Trophoblast cell (in vitro differentiated cells and primary cell): ENCODE results near the gene CGB2.
"Not testable (repeated sequence)": the region's sequence is repeated elsewhere in the genome, so short reads cannot be mapped to it uniquely, and the experiment has no call there.

Experiments used
- DNase-seq, 2 donors: peaks; one replicate each; pipeline ENCODE4 v3.0.0-alpha.2; 2016
- H2AFZ ChIP-seq: 2 replicates; pipeline ENCODE4 v1.6.1; 2013; ENCODE audit warnings: low read length, moderate library complexity, mild to moderate bottlenecking; ENCODE audit not compliant: insufficient read depth, poor library complexity
- H2AK5ac ChIP-seq: 2 replicates; pipeline ENCODE4 v1.6.1; 2013; ENCODE audit warnings: mild to moderate bottlenecking, low read length
- H2BK120ac ChIP-seq: 2 replicates; pipeline ENCODE4 v1.6.1; 2013; ENCODE audit warnings: low read length, mild to moderate bottlenecking, moderate library complexity; ENCODE audit not compliant: insufficient read depth, poor library complexity
- H2BK12ac ChIP-seq: 2 replicates; pipeline ENCODE4 v1.6.1; 2013; ENCODE audit warnings: mild to moderate bottlenecking, low read length, moderate library complexity
- H2BK5ac ChIP-seq: 2 replicates; pipeline ENCODE4 v1.6.1; 2013; ENCODE audit warnings: low read length, low read depth, moderate library complexity, mild to moderate bottlenecking; ENCODE audit not compliant: poor library complexity
- H3K14ac ChIP-seq: 2 replicates; pipeline ENCODE4 v1.6.1; 2013; ENCODE audit warnings: mild to moderate bottlenecking, low read length
- H3K18ac ChIP-seq: 2 replicates; pipeline ENCODE4 v1.6.1; 2013; ENCODE audit warnings: mild to moderate bottlenecking, low read length
- H3K23ac ChIP-seq: 2 replicates; pipeline ENCODE4 v1.6.1; 2013; ENCODE audit warnings: low read length
- H3K27ac ChIP-seq: 2 replicates; pipeline ENCODE4 v1.5.1; 2013; ENCODE audit warnings: low read depth, mild to moderate bottlenecking, inconsistent platforms, low read length, moderate library complexity
- H3K27me3 ChIP-seq: 2 replicates; pipeline ENCODE4 v1.6.1; 2013; ENCODE audit warnings: inconsistent platforms, mild to moderate bottlenecking, low read length, moderate library complexity; ENCODE audit not compliant: insufficient read depth
- H3K36me3 ChIP-seq, 2 experiments: 1 replicate in 1 of 2; 2 replicates in 1 of 2; pipeline ENCODE4 v1.6.1; 2013; ENCODE audit warnings: low read length in 2 of 2, mild to moderate bottlenecking in 2 of 2, moderate library complexity in 1 of 2; ENCODE audit not compliant: insufficient read depth in 2 of 2, control insufficient read depth in 1 of 2
- H3K4ac ChIP-seq: 2 replicates; pipeline ENCODE4 v1.6.1; 2013; ENCODE audit warnings: low read depth, mild to moderate bottlenecking, low read length, moderate library complexity
- H3K4me1 ChIP-seq, 2 experiments: 1 replicate in 1 of 2; 2 replicates in 1 of 2; pipeline ENCODE4 v1.6.1; 2013; ENCODE audit warnings: low read length in 2 of 2, mild to moderate bottlenecking in 2 of 2, moderate library complexity in 1 of 2; ENCODE audit not compliant: insufficient read depth in 2 of 2, control insufficient read depth in 1 of 2
- H3K4me2 ChIP-seq: 2 replicates; pipeline ENCODE4 v1.6.1; 2013; ENCODE audit warnings: inconsistent platforms, mild to moderate bottlenecking, low read length, moderate library complexity
- H3K4me3 ChIP-seq: 2 replicates; pipeline ENCODE4 v1.5.1; 2013; ENCODE audit warnings: mild to moderate bottlenecking, low read depth, low read length, inconsistent platforms
- H3K79me1 ChIP-seq: one replicate; pipeline ENCODE4 v1.6.1; 2013; ENCODE audit warnings: low read length
- H3K79me2 ChIP-seq: 2 replicates; pipeline ENCODE4 v1.6.1; 2013; ENCODE audit warnings: low read length, mild to moderate bottlenecking; ENCODE audit not compliant: control insufficient read depth, insufficient read depth, poor library complexity
- H3K9ac ChIP-seq: 2 replicates; pipeline ENCODE4 v1.6.1; 2013; ENCODE audit warnings: mild to moderate bottlenecking, low read length
- H3K9me3 ChIP-seq: 2 replicates; pipeline ENCODE4 v1.6.1; 2013; ENCODE audit warnings: low read depth, mild to moderate bottlenecking, control low read depth, inconsistent platforms, low read length; ENCODE audit not compliant: insufficient read depth
- H4K12ac ChIP-seq: 2 replicates; pipeline ENCODE4 v1.6.1; 2013; ENCODE audit warnings: low read depth, mild to moderate bottlenecking, low read length, moderate library complexity
- H4K8ac ChIP-seq: 2 replicates; pipeline ENCODE4 v1.6.1; 2013; ENCODE audit warnings: low read depth, mild to moderate bottlenecking, low read length, moderate library complexity
- H4K91ac ChIP-seq: one replicate; pipeline ENCODE4 v1.6.1; 2013; ENCODE audit warnings: low read depth, mild to moderate bottlenecking, low read length, moderate library complexity
- WGBS: extraction: QIAGEN DNeasy Blood & Tissue Kit; methylation state at CpG from one replicate; pipeline ENCODE4 v1.1.7; 2013; ENCODE audit warnings: missing lambda C conversion rate; ENCODE audit not compliant: insufficient read length, insufficient coverage; ENCODE audit errors: extremely low coverage; 5-methylcytosine and 5-hydroxymethylcytosine counted together

Gene CGB2

GRCh38 chr19:49043548-49043947, 11.9 kb downstream of the CGB2 start, which contains the start of gene CGB5:
CGB5 (plus strand) TSS chr19:49043848; CDS start chr19:49044210, 362 bp downstream.
- not testable (repeated sequence) for H3K27ac ChIP-seq, H3K4me2 ChIP-seq, H3K36me3 ChIP-seq, H3K79me2 ChIP-seq, H3K9me3 ChIP-seq, H2BK12ac ChIP-seq, H3K4me3 ChIP-seq, H3K4me1 ChIP-seq, H4K12ac ChIP-seq, H2AK5ac ChIP-seq, H3K79me1 ChIP-seq, H3K14ac ChIP-seq, H3K9ac ChIP-seq, DNase-seq, H3K4ac ChIP-seq, H4K91ac ChIP-seq, H2BK120ac ChIP-seq, H3K27me3 ChIP-seq, H4K8ac ChIP-seq, H2AFZ ChIP-seq, H3K23ac ChIP-seq, H3K18ac ChIP-seq, H2BK5ac ChIP-seq
- no CpG with 5 or more reads among the region's 15 CpGs for WGBS

GRCh38 chr19:49049011-49049410, 17.3 kb downstream of the CGB2 start, which contains the start of gene CGB8:
CGB8 (minus strand) TSS chr19:49049111; CDS start chr19:49048739, 372 bp downstream.
- H3K4ac ChIP-seq, H3K14ac ChIP-seq, H2AK5ac ChIP-seq, H3K79me2 ChIP-seq, H3K18ac ChIP-seq, H3K9ac ChIP-seq, H3K4me1 ChIP-seq, H3K4me2 ChIP-seq, H3K27ac ChIP-seq, H3K23ac ChIP-seq, H2BK12ac ChIP-seq, H4K12ac ChIP-seq, H2BK120ac ChIP-seq, H3K27me3 ChIP-seq, H2BK5ac ChIP-seq, H3K9me3 ChIP-seq, H3K4me3 ChIP-seq, H2AFZ ChIP-seq, H3K79me1 ChIP-seq, H3K36me3 ChIP-seq, DNase-seq, H4K8ac ChIP-seq: not testable (repeated sequence)
- H4K91ac ChIP-seq = peak within 1 kb of the TSS; percentile 43
- no CpG with 5 or more reads among the region's 12 CpGs for WGBS

- H2BK5ac ChIP-seq, H3K4me2 ChIP-seq, H3K79me2 ChIP-seq, H2BK12ac ChIP-seq, H3K14ac ChIP-seq, H2BK120ac ChIP-seq, H4K8ac ChIP-seq, DNase-seq, H3K18ac ChIP-seq, H3K9ac ChIP-seq, H3K36me3 ChIP-seq, H3K4ac ChIP-seq, H3K4me1 ChIP-seq, H3K23ac ChIP-seq, H3K27me3 ChIP-seq, H3K79me1 ChIP-seq, H3K4me3 ChIP-seq, H3K9me3 ChIP-seq, H3K27ac ChIP-seq, H2AFZ ChIP-seq, H2AK5ac ChIP-seq, H4K91ac ChIP-seq, H4K12ac ChIP-seq: not testable (repeated sequence)
- WGBS = no CpG with 5 or more reads among the region's 4 CpGs
These were observed 18.1 kb downstream of the CGB2 start for GRCh38 chr19:49049834-49050233.

- H3K9me3 ChIP-seq, H3K23ac ChIP-seq, H4K8ac ChIP-seq, H3K27ac ChIP-seq, H2BK5ac ChIP-seq, H3K4me3 ChIP-seq, H2AFZ ChIP-seq, H3K79me2 ChIP-seq, DNase-seq, H4K12ac ChIP-seq, H3K4ac ChIP-seq, H3K36me3 ChIP-seq, H3K9ac ChIP-seq, H3K27me3 ChIP-seq, H3K4me1 ChIP-seq, H3K79me1 ChIP-seq, H3K4me2 ChIP-seq: not testable (repeated sequence)
- Histone ChIP-seq H3K14ac (peak overlapping the region; percentile 66), H4K91ac (peak overlapping the region; percentile 43), H2BK12ac (peak overlapping the region; percentile 71), H2BK120ac (peak overlapping the region; percentile 31), H3K18ac (peak overlapping the region; percentile 45), H2AK5ac (peak overlapping the region; percentile 19)
- no CpG with 5 or more reads among the region's 24 CpGs for WGBS
These were observed 18.8 kb downstream of the CGB2 start for GRCh38 chr19:49050376-49051033.
